Bronchial epithelial cell (primary cell): ENCODE results near the gene NME4. TPM values are rescaled to one million over a fixed set of nuclear protein-coding genes. Genes with fewer than 3 reads are reported as not detected.

Experiments
- DNase-seq: peaks from one replicate; pipeline ENCODE4 v3.0.0-alpha.2; 2010; ENCODE audit warnings: low read depth
- FAIRE-seq: peaks from 2 replicates; lab custom pipeline; 2011; peaks lifted over from hg19 to GRCh38; lab: Jason Lieb, UNC
- H3K27me3 ChIP-seq: 2 replicates; pipeline ENCODE4 v1.5.1; 2011; ENCODE audit warnings: low read length; ENCODE audit not compliant: control insufficient read depth, insufficient read depth
- H3K36me3 ChIP-seq: 2 replicates; pipeline ENCODE4 v1.5.1; 2011; ENCODE audit warnings: low read length; ENCODE audit not compliant: control insufficient read depth, insufficient read depth
- H3K4me3 ChIP-seq: 2 replicates; pipeline ENCODE4 v1.5.1; 2011; ENCODE audit warnings: mild to moderate bottlenecking, low read depth, low read length, control low read depth
- CTCF ChIP-seq: IDR thresholded peaks from 2 replicates; pipeline ENCODE4 v1.5.1; 2011; ENCODE audit warnings: mild to moderate bottlenecking, moderate library complexity, low read length, control low read depth, inconsistent platforms; ENCODE audit not compliant: insufficient read depth, severe bottlenecking
- total RNA-seq: library from RNA; depleted of rRNA; stranded (reverse); fragments of >200 nt; gene quantifications from 2 replicates; pipeline ENCODE4 v1.2.1, GENCODE V29; 2014

The NME4 gene
- total RNA-seq, 1 donor from 2014 or later, result 35.3 TPM

GRCh38 chr16:373848-374615 lies 23.0 kb upstream of the NME4 start:
- Histone ChIP-seq H3K27me3 (no peaks in the 10 kb centered on the region), H3K4me3 (no peak overlapping the region), H3K36me3 (peaks cover 11% of the 10 kb centered on the region)
- FAIRE-seq, result no peak
- no peak for DNase-seq
- TF ChIP-seq CTCF, result no peak

GRCh38 chr16:374616-374926 lies 22.4 kb upstream of the NME4 start:
- no peak for DNase-seq
- no peak for FAIRE-seq
- no peak for TF ChIP-seq CTCF
- Histone ChIP-seq H3K4me3 (no peak overlapping the region), H3K27me3 (no peaks in the 10 kb centered on the region), H3K36me3 (peaks cover 11% of the 10 kb centered on the region)

- Histone ChIP-seq H3K4me3 (no peak overlapping the region), H3K27me3 (no peaks in the 10 kb centered on the region), H3K36me3 (peaks cover 11% of the 10 kb centered on the region)
- no peak for TF ChIP-seq CTCF
- no peak for DNase-seq
- FAIRE-seq, result no peak
Observed at GRCh38 chr16:375212-375611, 21.8 kb upstream of the NME4 start.

GRCh38 chr16:375927-376816 lies 20.8 kb upstream of the NME4 start:
- H3K36me3 ChIP-seq, result peaks cover 11% of the 10 kb centered on the region

GRCh38 chr16:376817-377418 lies 20.1 kb upstream of the NME4 start:
- Histone ChIP-seq H3K27me3 (no peaks in the 10 kb centered on the region), H3K4me3 (no peak overlapping the region), H3K36me3 (peaks cover 9% of the 10 kb centered on the region)
- no peak for DNase-seq
- FAIRE-seq, result no peak
- TF ChIP-seq CTCF, result no peak

More at GRCh38 chr16:375927-376816, 20.8 kb upstream of the NME4 start:
- FAIRE-seq (no peak), DNase-seq (no peak)
- TF ChIP-seq CTCF, result no peak
- Histone ChIP-seq H3K4me3 (no peak overlapping the region), H3K27me3 (no peaks in the 10 kb centered on the region)
